GM21381 (cell line): Measurements from ENCODE around the gene ADAMTS12.

ENCODE experiments used
- ATAC-seq: cut with Tn5 transposase; IDR thresholded peaks from one replicate; pipeline ENCODE4 v1.9.1; 2021; ENCODE audit warnings: mild to moderate bottlenecking, moderate library complexity; ENCODE audit not compliant: unreplicated experiment

The ADAMTS12 gene

GRCh38 chr5:33769196-33769595 lies 122.6 kb downstream of the ADAMTS12 start:
- ATAC-seq: no peak

- no peak for ATAC-seq
Observed at GRCh38 chr5:33766023-33766422, 125.8 kb downstream of the ADAMTS12 start.

GRCh38 chr5:33764786-33765185 lies 127.0 kb downstream of the ADAMTS12 start:
- no peak for ATAC-seq

GRCh38 chr5:33763435-33763834 lies 128.4 kb downstream of the ADAMTS12 start:
- ATAC-seq: no peak

GRCh38 chr5:33762859-33763258 lies 128.9 kb downstream of the ADAMTS12 start:
- ATAC-seq: no peak

GRCh38 chr5:33761139-33761538 lies 130.7 kb downstream of the ADAMTS12 start:
- no peak for ATAC-seq

GRCh38 chr5:33758737-33759136 lies 133.1 kb downstream of the ADAMTS12 start:
- ATAC-seq: no peak

GRCh38 chr5:33756491-33756890 lies 135.3 kb downstream of the ADAMTS12 start:
- no peak for ATAC-seq

GRCh38 chr5:33755231-33755630 lies 136.6 kb downstream of the ADAMTS12 start:
- no peak for ATAC-seq

- ATAC-seq: no peak
Observed at GRCh38 chr5:33753704-33754103, 138.1 kb downstream of the ADAMTS12 start.

- no peak for ATAC-seq
Observed at GRCh38 chr5:33748754-33749153, 143.0 kb downstream of the ADAMTS12 start.

- ATAC-seq: no peak
Observed at GRCh38 chr5:33745101-33745770, 146.6 kb downstream of the ADAMTS12 start.

- ATAC-seq: no peak
Observed at GRCh38 chr5:33743099-33743498, 148.7 kb downstream of the ADAMTS12 start.

- ATAC-seq: no peak
Observed at GRCh38 chr5:33742181-33742580, 149.6 kb downstream of the ADAMTS12 start.

GRCh38 chr5:33738967-33739366 lies 152.8 kb downstream of the ADAMTS12 start:
- ATAC-seq: no peak

GRCh38 chr5:33738097-33738496 lies 153.7 kb downstream of the ADAMTS12 start:
- ATAC-seq: no peak

GRCh38 chr5:33737697-33738096 lies 154.1 kb downstream of the ADAMTS12 start:
- no peak for ATAC-seq

GRCh38 chr5:33737284-33737683 lies 154.5 kb downstream of the ADAMTS12 start:
- no peak for ATAC-seq

- ATAC-seq: no peak
Observed at GRCh38 chr5:33736510-33736909, 155.3 kb downstream of the ADAMTS12 start.

GRCh38 chr5:33735072-33735471 lies 156.7 kb downstream of the ADAMTS12 start:
- ATAC-seq: no peak

- no peak for ATAC-seq
Observed at GRCh38 chr5:33734537-33734936, 157.3 kb downstream of the ADAMTS12 start.

GRCh38 chr5:33733225-33733624 lies 158.6 kb downstream of the ADAMTS12 start:
- ATAC-seq: no peak
